ENCODE measurements around the gene NPAS2.

NPAS2 gene

DNA sequence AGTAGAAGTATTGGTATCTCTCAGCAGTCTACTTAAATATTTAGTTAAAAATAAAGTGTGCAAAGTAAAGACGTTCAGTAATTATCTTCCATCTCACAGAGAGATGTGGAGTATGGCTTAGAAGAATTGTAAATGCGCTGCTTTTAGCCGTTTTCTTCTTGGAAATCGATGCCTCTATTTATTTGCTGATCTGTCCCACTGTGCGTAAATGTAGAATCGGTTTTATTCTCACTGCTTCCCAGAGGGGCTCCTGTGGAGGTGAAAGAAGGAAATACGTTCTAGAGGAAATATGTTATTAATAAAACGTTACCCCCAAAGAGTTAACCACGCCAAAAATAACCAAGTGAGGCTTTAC, 1.9 kb downstream of the NPAS2 start:
- DNase-seq (ENCODE audit: low read depth) = no peak

DNA sequence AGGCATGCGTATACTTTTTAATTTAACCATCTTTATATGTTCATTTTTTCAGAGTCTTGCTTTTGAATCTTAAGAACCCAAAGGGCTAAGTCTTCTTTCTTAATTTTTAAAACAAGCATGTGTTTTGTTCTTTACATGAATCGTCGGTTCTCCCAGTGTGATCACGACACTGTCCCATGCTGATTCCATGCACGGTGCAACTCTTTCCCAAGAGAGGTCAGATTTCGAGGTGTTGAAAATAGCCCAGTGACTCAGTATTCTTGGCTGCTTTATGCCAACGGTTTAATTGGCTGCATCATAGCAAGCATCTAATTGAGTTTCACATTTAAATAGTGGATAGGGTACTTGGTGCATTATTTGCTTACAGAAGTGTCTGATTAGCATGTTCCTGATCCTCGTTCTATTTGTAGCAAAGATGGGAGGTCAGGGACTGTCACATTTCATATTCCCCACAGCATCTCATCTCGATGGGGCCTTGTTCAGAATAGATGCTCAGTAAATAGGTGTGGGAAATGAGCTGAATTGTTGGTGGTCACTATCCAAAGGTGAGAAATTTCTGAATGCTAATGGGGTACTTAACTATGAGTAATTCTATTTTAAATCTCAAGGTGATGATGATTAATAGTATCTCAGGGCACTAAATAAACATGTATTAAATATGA, 2.8 kb downstream of the NPAS2 start:
- DNase-seq (ENCODE audit: low read depth) = no peak

DNA sequence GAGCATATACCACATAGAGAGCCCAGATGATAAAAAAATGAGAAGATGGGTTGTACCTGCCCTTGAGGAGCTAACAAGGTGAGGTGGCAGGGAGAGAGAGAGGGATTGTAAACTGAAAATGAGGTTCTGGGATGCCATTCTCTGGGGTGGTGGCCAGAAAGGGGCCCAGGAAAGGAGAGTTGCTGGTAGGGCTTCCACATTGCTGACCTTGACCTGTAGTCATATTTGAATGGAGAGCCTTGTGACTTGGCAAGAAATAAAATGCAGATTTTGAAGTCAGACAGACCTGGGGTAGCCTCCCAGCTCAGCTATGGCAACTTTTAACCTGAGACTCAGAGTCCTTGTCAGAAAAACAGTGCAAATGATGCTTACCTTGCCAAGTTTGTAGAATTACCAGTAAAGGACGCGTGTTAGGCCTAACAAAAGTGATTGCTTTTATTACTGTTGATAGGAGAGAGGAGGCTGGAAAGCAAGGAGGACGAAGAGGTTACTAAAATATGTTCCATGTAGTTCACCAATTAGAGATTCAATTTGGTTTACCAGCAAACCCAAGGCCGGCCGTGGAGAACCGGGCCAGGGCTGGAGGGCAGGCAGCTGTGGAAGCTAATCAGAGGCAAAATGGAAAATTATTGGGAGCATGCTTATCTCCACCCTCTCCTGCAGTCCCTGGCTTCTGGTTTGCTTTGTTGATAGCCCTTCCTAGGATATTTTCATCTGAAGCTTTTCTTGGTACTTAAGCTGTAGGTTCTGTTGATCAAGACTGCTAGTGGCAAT, 3.9 kb downstream of the NPAS2 start:
- DNase-seq (ENCODE audit: low read depth) = no peak

DNA sequence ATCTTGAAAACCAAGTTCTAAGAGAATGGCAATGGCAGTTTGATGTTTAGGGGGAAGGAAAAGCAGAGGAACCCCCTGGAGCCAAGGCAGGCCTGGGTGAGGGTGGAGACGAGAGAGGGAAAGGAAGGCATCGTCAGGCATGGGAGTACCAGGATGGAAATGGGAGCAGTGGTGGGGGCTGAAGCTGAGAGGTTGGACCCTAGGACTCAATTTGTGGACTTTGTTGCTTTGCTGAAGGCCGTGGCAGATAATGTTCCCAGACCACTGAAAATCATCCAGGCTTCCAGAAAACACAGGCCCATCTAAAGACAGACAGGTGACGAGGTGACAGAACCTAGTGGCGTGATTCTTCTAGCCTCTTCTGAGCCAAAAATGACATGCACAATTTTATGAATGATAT, 4.9 kb downstream of the NPAS2 start:
- DNase-seq (ENCODE audit: low read depth) = no peak

DNA sequence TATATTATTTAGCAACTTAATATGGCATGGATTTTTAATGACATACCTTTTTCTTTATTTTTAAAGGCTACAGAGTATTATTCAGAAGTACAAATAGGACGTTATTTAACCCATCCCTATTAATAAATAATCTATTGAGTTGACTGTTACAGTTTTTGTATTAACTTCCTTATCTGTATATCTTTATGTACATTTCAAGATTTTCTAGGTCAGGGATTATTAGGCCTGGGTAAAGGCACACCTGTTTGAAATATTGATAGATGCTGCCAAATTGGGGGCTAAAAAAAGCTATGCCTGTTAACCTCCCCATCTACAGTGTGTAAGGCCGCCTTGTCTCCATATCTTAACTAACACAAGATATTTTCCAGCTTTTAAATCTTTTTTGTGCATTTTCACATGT, 6.6 kb downstream of the NPAS2 start:
- no peak for DNase-seq (ENCODE audit: low read depth)

DNA sequence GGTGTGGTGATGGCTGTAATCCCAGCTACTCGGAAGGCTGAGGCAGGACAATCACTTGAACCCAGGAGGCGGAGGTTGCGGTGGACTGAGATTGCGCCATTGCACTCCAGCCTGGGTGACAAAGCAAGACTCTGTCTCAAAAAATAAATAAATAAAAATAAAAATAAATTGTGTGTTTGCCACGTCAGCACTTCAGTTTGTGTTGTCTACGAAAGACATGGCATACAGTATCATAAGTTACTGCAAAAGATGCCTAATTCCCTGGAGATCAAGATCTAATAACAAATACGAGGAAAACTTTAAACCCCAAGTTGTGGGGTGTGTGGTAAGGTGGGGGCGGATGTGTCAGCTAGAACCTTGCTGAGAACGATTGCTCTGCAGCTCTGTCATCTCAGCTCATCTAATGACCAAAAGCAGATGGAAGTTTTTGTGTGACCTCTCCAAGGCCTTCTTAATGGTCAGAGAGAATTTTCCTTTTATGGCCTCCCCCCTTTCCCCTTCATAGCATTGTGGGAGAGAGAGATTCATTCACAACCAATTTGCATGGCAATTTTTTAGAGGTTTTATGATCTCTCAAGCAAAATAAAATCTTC, 11.3 kb downstream of the NPAS2 start:
- DNase-seq (ENCODE audit: low read depth) = no peak

DNA sequence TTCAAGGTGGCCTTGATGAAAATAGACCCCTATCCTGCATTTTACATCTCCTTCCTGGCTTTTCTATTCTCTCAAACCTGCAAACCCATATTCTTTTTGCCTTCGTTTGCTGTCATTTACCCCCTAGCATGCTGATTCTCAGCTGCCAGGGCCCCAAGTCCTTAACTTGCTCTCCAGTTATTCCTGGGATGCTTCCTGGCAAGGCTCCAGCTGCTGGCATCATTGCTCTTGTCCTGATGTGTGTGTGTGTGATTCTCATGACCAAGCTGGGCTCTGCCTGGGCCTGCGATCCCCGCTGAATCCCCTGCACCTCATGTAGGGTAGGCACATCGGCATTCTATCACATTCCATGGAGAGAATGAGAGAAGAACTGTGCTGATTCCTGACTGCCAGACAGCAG, 11.9 kb downstream of the NPAS2 start:
- DNase-seq (ENCODE audit: low read depth) = no peak

DNA sequence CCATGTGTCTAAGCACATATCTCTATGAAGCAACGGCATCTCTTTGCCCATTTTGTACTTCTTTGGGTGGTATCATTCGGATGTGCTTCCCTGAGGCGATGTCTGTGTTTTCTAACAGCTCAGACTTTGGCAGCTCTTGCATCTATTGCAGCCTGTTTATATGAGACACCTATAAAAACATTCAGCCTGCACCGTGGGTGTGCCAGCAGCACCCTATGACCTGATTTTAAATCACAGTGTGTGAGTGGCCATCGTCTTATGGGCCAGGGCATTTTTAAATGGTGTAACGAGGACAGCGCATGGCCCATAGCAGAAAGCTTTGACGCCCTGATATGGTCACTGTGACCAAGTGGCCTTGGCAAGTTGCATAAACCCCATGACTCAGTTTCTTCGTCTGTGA, 12.9 kb downstream of the NPAS2 start:
- DNase-seq (ENCODE audit: low read depth) = no peak

DNA sequence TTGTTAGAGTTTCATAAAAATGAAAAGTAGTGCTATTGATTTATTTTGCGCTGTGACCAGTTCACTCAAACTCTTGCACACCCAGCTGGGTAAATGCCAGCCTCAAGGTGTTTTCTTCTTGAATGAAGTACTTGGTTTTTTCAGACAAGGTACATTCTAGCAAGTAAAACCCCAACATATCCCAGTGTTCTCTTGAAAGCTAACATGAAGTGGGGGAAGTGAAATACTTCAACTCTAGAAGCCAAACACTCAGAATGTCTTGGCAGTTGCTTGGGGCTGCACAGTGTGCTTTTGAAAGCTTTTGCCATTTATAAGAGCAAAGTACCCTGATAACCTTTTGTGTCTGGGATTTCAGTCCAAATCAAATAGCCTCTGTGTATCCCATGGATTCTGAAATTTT, 13.4 kb downstream of the NPAS2 start:
- no peak for DNase-seq (ENCODE audit: low read depth)

DNA sequence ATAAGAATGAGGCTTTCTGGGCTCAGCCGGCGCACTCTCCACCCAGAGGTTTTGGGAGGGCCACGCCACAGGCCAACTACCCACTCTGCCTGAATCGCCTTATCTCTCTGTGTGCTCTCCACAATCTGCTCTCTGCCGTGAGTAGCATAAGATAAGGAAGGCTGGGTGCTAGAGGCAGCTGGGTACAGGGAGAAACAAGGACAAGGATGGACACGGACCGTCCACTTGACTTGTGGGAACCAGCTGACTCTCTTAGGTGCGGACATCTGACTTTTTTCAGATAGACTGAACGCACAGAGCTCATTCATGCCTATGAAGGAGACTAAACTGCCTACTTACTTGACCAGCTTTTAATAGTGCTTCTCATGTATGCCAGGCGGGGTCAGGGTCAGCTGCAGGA, 14.3 kb downstream of the NPAS2 start:
- no peak for DNase-seq (ENCODE audit: low read depth)

DNA sequence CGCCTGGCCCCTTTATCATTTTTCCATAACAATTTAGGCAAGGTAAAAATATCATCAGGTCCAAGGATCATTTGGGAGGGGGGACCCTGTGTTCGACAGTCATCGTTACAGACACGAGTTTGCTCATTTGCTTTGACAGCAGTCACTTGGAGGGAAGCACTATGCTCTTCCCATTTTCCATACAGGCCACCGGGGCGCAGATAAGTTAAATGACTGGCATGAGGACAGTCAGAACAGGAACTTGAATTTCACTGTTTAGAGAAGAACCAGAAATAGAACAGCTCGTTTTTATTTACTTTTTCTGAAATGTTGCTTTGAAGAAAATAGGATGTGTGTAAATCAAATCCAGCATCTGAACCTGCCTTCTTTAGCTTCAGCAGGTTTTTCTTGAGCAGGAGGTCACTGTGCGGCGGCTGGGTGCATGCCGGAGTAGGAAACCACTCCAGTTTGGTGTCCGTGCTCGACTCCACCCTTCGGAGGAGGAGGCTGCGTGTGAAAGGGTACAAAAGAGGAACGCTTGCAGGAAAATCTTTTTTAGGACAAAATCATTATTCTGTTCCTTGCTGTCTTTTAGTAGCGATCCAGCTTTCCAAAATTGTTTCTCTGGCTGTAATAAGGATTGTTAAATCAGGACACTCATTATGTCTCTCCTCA, 15.2 kb downstream of the NPAS2 start:
- no peak for DNase-seq (ENCODE audit: low read depth)

DNA sequence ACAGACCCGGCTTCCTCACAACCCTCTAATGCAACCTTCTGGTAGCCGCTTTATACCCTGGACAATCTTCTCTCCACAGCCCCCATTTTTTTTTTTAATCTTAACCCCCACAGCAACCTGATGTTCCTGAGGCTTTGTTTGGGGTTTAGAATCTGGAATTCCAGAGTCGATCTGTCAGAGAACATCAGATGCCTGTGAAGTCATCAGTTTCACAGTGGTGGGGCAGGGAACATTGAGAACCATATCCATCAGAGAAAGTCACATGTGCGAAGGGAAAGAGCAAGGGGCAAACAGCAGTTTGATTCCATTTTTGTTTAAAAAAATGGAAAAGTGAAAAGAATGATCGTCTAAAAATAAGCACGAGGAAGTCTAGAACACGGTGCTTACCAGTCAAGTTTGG, 20.6 kb downstream of the NPAS2 start:
- DNase-seq (ENCODE audit: low read depth) = no peak

DNA sequence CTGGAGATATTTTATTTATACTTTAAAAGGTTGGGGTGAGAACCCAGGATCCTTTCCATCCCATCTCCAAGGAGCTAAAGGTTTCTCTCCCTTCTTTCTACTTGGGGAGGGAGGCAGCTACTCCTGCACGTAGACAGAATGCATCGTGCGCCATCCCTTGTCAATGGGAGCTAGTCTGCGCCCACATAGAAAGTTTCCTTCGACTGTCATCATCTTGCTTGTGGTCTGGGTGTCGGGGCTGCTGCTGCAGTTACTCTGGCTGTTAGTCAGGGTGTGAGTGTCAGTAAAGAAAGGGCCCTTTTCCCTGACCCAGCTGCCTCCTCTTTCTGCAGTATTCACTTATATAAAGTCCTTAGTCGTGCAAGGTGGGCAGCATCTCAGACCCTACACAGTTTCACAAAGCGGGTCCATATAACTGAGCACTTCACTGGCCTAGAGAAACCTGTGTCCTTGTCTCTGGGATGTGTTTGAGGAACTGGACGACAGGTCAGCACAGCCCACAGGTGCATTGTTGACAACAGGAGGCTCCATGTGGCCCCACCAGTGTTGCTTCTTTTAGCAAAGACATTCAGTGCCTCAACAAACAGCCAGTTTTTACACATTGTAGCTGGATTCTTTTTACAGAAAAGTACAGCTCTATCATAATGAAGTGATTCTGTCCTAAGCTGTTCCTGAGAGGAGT, 22.4 kb downstream of the NPAS2 start:
- DNase-seq (ENCODE audit: low read depth) = no peak

DNA sequence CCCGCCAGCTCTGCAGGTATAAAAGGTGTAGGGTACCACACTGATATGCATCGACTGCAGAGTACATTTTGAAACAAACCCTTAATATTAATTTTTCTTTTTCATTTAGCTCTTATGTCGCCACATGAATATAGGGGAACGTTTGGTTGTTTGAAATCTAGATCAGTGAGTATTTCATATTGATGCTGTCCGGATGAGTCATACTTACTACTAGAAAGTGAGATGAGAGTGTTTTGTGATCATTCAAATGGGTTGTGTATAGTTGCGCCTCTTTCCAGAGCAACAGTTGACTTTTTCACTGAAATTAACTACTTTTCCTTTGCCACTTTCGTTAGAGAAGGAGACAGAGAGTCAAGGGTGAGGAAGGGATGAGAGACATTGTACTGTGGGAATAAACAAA, 24.6 kb downstream of the NPAS2 start:
- no peak for DNase-seq (ENCODE audit: low read depth)

DNA sequence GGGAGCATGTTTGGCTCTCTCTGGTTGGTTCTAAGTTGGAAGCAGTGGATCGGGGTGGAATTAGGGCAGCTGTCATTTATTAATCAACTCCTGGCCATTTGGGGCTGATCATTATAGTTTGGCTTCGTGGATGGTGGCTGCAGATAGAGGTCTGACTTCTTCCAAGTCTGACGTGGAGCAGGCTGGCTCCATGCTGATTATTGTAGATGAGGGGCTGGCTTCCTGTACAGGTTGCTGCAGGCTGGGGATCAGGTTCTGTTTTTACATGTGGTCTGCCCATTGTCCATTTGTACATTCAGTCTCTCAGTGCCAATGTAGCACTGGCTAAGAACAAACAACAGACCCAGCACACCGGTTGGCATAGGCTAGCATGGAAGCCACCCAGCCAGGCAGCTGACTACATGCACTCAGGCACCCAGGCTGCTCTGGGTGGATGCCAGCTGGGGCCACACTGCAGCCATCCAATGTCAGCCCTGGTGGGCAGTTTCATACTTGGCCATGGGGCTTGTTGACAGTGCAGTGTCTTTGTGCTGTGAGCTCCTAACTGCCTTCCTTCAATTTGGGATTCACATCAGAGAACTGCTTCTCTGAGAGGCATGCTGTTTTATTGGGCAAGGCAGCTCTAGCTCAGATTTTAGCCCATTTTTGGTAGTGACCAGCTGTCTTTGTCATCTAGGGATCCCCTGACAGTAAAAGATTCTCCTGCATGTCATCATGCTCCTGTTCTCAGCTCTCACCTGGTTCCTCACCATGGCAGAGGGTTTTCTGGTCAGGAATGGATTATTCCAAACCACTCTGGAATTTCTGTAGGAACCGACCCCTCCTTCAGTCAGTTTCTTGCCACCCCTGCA, 25.4 kb downstream of the NPAS2 start:
- no peak for DNase-seq (ENCODE audit: low read depth)

DNA sequence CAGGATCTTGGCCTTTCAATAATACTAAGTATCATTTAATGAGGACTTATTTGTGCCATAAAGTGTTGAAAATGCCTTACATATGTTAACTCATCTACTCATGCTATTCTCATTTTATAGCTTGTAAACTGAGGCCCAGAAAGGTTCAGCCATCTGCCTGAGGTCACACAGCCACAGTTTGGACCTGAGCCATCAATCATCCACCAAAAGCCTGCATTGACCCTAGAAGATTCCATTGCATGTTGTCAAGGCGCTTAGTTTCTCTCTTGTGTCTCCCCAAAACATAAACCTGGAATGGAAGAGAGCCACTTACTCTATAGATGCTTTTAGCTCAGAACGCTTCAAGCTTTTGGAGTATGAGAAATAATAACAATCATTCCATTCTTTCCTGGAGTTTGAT, 26.8 kb downstream of the NPAS2 start:
- DNase-seq (ENCODE audit: low read depth) = no peak

DNA sequence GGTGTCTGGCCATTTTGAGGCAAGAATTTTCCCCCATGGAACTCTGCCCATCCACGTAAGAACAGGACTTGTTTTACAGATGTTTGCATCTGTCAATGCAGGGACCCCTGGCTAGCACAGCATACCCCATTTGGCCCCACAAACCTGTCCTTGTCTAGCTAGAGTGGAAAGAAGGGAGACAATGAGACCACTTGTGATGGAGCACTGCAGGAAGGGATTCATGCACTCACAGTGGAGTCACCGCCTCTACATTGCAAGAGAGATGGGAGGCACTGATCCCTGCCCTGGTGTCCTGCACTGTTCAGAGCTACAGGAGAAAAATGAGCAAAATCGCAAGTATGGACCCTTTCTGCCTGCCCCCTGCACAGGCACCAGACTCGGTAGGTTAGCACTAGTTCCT, 32.5 kb downstream of the NPAS2 start:
- no peak for DNase-seq (ENCODE audit: low read depth)

DNA sequence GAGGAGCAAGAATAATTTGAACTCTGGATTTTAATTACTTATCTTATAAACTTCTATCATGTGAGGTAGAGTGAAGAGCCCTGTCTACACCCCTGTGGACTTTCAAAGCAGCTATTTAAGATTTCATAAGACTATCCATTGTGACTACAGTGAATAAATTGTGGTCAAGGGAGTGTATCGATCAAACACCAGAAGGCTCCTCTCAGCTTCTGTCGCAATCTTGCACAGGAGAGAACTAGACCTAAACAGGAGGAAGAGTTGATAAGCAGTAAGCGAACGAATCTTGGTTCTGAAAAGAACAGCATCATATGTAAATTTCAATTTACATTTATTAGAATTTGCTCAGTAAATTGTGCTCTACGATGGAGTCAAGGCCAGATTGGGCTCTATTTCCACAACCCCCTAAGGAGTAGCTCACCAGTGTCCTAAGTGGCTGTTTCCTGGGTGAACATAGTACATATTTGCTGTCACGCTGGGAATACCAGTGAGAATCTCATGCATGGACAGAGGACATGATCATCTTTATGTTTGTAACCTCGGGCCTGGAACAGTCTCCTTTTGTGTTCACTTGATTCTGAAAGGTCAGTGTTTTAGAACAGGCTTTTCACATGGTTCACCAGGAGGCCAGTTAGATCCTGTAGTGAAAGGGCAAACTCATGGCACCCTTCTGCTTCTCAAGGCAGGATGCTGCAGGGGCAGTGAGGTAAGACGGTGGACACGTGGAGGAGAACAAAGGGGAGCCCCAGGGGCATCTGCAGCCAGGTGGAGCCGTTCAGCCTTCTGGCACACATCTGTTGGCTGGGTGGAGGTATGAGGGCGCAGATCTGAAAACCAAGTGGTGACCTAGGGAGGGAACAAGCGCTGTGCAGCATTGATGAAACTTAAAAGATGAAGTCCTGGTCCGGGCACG, 33.3 kb downstream of the NPAS2 start:
- DNase-seq (ENCODE audit: low read depth) = no peak

DNA sequence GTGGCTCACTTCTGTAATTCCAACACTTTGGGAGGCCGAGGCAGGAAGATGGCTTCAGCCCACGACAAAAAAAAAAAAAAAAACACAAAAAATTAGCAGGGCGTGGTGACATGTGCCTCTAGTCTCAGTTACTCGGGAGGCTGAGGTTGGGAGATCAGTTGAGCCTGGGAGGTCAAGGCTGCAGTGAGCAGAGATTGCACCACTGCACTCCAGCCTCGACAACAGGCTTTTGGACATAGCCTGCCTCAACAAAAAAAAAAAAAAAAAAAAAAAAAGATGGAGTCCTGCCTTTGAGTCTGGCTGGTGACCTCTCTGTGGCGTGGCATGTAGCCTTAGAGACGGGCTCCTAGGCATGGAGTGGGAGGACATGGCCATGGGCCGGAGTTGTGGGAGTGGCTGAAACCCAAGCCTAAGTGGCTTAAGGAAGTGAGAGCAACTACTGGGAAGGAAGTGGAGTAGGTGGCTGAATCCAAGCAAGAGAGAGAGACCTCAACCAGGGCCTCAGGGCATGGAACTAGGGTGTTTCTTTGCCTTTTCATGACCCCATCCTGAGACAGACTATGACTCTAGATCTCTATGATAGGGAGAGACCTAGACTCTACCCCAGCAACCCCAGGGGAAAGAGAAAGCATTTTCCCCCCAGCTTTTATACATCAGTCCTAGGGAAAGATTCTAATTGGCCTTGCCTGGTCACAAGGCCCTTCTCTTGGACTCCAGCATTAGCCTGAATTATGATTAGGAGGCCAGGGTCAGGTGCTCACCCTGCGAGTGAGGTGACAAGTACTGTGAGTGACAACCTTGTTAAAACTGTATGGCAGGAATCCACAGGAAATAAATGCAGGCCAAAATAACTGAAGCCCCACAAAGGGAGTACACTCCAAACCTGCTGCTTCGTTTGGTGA, 34.2 kb downstream of the NPAS2 start:
- DNase-seq (ENCODE audit: low read depth) = no peak

DNA sequence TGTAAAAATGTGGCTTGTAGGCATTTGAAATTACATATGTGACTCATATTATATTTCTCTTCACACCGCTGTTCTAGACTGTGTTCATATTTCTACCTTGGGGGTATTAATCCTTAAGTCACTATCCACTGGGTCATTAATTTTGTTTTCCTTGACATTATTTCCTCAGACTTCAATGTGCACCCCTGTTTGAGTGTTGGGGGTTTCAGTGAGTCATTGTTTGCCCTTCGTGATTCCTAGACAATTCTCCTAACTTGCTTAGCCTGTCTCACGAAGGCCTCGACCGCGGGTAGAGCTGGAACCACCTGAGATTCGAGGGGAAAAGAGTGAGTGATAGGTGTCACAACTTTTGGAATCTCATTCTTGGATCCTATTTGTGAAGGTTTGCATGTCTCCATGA, 35.1 kb downstream of the NPAS2 start:
- no peak for DNase-seq (ENCODE audit: low read depth)

Data from activated T-cell treated with anti-CD3 and anti-CD28 coated beads for 24 hours (primary cell).